KOPT-K1 (cell line): ENCODE measurements around the gene KRT28.
"Not testable (repeated sequence)": the region's sequence is repeated elsewhere in the genome, so short reads cannot be mapped to it uniquely, and the experiment has no call there.

ENCODE experiments used
- H3K27ac ChIP-seq: fragments of 200-600 bp; sonication (generic); 2 replicates; pipeline ENCODE4 v1.5.1; 2016; ENCODE audit warnings: antibody characterized with exemption, mild to moderate bottlenecking, low read depth, low read length; ENCODE audit not compliant: poor library complexity, severe bottlenecking
- H3K36me3 ChIP-seq: fragments of 200-600 bp; sonication (generic); 2 replicates; pipeline ENCODE4 v1.5.1; 2017; ENCODE audit warnings: antibody characterized with exemption, mild to moderate bottlenecking, low read length, moderate library complexity; ENCODE audit not compliant: insufficient read depth
- H3K9me3 ChIP-seq: fragments of 200-600 bp; sonication (generic); 2 replicates; pipeline ENCODE4 v1.5.1; 2017; ENCODE audit warnings: antibody characterized with exemption, low read length, mild to moderate bottlenecking; ENCODE audit not compliant: insufficient read depth, poor library complexity, severe bottlenecking

Gene KRT28

GRCh38 chr17:40777459-40777858, 22.3 kb downstream of the KRT28 start:
- H3K36me3 ChIP-seq: no peaks in the 10 kb centered on the region
- H3K9me3 ChIP-seq: peaks cover 9% of the 10 kb centered on the region
- H3K27ac ChIP-seq: no peak overlapping the region

- Histone ChIP-seq H3K9me3 (peaks cover 9% of the 10 kb centered on the region), H3K36me3 (no peaks in the 10 kb centered on the region), H3K27ac (no peak overlapping the region)
These were observed 23.8 kb downstream of the KRT28 start for GRCh38 chr17:40775945-40776344.

GRCh38 chr17:40772101-40772500, 27.7 kb downstream of the KRT28 start, which contains the start of gene KRT26:
TSS of gene KRT26 (minus strand) at chr17:40772201. CDS start at chr17:40772113, 88 bp downstream.
- no peak within 1 kb of the TSS for H3K27ac ChIP-seq
- H3K9me3 ChIP-seq: no peaks in the 10 kb centered on the region
- H3K36me3 ChIP-seq: no peaks in the 10 kb centered on the region

GRCh38 chr17:40765657-40766056, 34.1 kb downstream of the KRT28 start:
- H3K9me3 ChIP-seq: peaks cover 42% of the 10 kb centered on the region
- H3K27ac ChIP-seq: no peak overlapping the region
- H3K36me3 ChIP-seq: no peaks in the 10 kb centered on the region

- H3K36me3 ChIP-seq: no peaks in the 10 kb centered on the region
- no peak overlapping the region for H3K27ac ChIP-seq
- peaks cover 60% of the 10 kb centered on the region for H3K9me3 ChIP-seq
These were observed 36.0 kb downstream of the KRT28 start for GRCh38 chr17:40763752-40764151.

GRCh38 chr17:40760105-40761016, 39.4 kb downstream of the KRT28 start:
- H3K9me3 ChIP-seq: peaks cover 60% of the 10 kb centered on the region
- H3K36me3 ChIP-seq: no peaks in the 10 kb centered on the region
- H3K27ac ChIP-seq: no peak overlapping the region

- Histone ChIP-seq H3K9me3 (peaks cover 14% of the 10 kb centered on the region), H3K27ac (no peak within 1 kb of the TSS), H3K36me3 (no peaks in the 10 kb centered on the region)
These were observed 44.5 kb downstream of the KRT28 start, which contains the start of gene KRT25 for GRCh38 chr17:40755231-40755630. TSS of gene KRT25 (minus strand) at chr17:40755331. CDS start at chr17:40755271, 60 bp downstream.

GRCh38 chr17:40753804-40754203, 46.0 kb downstream of the KRT28 start:
- H3K9me3 ChIP-seq: peaks cover 1% of the 10 kb centered on the region
- no peak overlapping the region for H3K27ac ChIP-seq
- H3K36me3 ChIP-seq: no peaks in the 10 kb centered on the region

GRCh38 chr17:40751065-40751464, 48.7 kb downstream of the KRT28 start:
- H3K36me3 ChIP-seq: no peaks in the 10 kb centered on the region
- no peak overlapping the region for H3K27ac ChIP-seq
- peaks cover 4% of the 10 kb centered on the region for H3K9me3 ChIP-seq

- Histone ChIP-seq H3K36me3 (no peaks in the 10 kb centered on the region), H3K27ac (no peak overlapping the region), H3K9me3 (peaks cover 4% of the 10 kb centered on the region)
These were observed 49.4 kb downstream of the KRT28 start for GRCh38 chr17:40750391-40750790.

GRCh38 chr17:40748666-40749065, 51.1 kb downstream of the KRT28 start:
- H3K9me3 ChIP-seq, H3K36me3 ChIP-seq: not testable (repeated sequence)

More at GRCh38 chr17:40748666-40749065, 51.1 kb downstream of the KRT28 start:
- not testable (repeated sequence) for H3K27ac ChIP-seq
